Measurements from ENCODE around the gene SLC26A6. TPM values are rescaled to one million over a fixed set of nuclear protein-coding genes. Genes with fewer than 3 reads are reported as not detected.

Gene SLC26A6
- total and polyA plus RNA-seq, 10 of the 15 experiments (the other 5 are each of a cell fraction or from before 2014, with no cell fraction given), result 2.1 to 24.9 (median 13.3) TPM

DNA sequence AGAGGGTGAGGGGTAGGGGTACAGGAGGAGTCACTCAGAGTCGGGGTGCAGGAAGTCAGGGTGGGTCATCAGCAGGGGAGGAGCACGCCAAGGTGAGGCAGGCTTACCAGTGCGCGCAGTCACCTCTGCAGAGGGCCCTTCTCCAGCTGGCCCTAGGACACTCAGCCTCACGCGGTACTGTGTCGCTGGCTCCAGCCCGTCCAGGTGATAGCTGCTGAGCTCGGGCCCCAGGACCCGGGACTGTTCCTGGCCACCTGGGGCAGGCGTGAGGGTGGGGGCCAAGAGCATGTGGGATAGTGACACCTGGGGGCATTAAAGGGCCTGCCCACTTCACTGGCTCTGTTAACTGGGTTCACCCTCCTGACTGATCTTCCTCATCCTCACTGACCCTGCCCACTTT lies 47.6 kb downstream of the SLC26A6 start:
- H3K4me1 ChIP-seq (ENCODE audit: control insufficient read depth, insufficient read depth, low read length), result no peaks in the 10 kb centered on the region
- BruUV-seq (replicated peaks), result no TSS peak
- no peak overlapping the region for H3K4me3 ChIP-seq
- in situ Hi-C loops (cut with MboI), result no loop called here
- H3K9ac ChIP-seq (ENCODE audit: control insufficient read depth, insufficient read depth, low read length), result no peak overlapping the region
- no peaks in the 10 kb centered on the region for H3K79me2 ChIP-seq (ENCODE audit: control insufficient read depth, insufficient read depth, low read length)
- CTCF ChIA-PET, result interaction anchor here (1.1 kb wide), 1 partner anchor 29 kb away, joined by 3 read pairs; no protein-coding TSS in a partner anchor
- H3K27ac ChIP-seq (ENCODE audit: control insufficient read depth, insufficient read depth), result no peak overlapping the region
- H3K27me3 ChIP-seq (replicated peaks in 1 of 2; ENCODE audit: control insufficient read depth in 2 of 2, insufficient read depth in 2 of 2, low read length in 1 of 2), result no peaks in the 10 kb centered on the region
- ATAC-seq, result no peak
- H4K20me1 ChIP-seq (ENCODE audit: control insufficient read depth, insufficient read depth), result no peaks in the 10 kb centered on the region
- H2AFZ ChIP-seq (ENCODE audit: control insufficient read depth, low read depth, low read length), result no peak overlapping the region
- SMC1A ChIA-PET (ENCODE audit: uncharacterized antibody, unreplicated experiment), result no interaction called here
- 50% methylated on average over 10 of the region's 11 CpGs for WGBS (ENCODE audit: insufficient coverage, insufficient replicate concordance, low lambda C conversion rate, missing lambda C conversion rate)
- H3K4me2 ChIP-seq (ENCODE audit: control insufficient read depth, insufficient read depth), result no peak overlapping the region
- H3K9me3 ChIP-seq (replicated peaks; ENCODE audit: control insufficient read depth, insufficient read depth, low read length), result no peaks in the 10 kb centered on the region
- RAD21 ChIA-PET (ENCODE audit: unreplicated experiment), result no interaction called here
- no peak for DNase-seq (ENCODE audit: low read depth, low spot score)
- FAIRE-seq, result no peak
- POLR2A ChIA-PET, result no interaction called here
- intact Hi-C loops (cut with micrococcal nuclease; ENCODE audit: unreplicated experiment), result no loop called here
- H3K36me3 ChIP-seq (ENCODE audit: control insufficient read depth in 2 of 2, insufficient read depth in 2 of 2, low read length in 1 of 2), result no peaks in the 10 kb centered on the region
- no peak for TF ChIP-seq SUPT20H (IDR thresholded peaks at IDR 0.05; ENCODE audit: borderline replicate concordance, control insufficient read depth, low read depth, low read length)
- no peak for TF ChIP-seq LARP7 (IDR thresholded peaks at IDR 0.05)
- no peak for TF ChIP-seq DPF2 (IDR thresholded peaks at IDR 0.05)
- TF ChIP-seq YY1 (IDR thresholded peaks at IDR 0.05; ENCODE audit: low read depth, low read length), result no peak
- TF ChIP-seq, protein P1, sequence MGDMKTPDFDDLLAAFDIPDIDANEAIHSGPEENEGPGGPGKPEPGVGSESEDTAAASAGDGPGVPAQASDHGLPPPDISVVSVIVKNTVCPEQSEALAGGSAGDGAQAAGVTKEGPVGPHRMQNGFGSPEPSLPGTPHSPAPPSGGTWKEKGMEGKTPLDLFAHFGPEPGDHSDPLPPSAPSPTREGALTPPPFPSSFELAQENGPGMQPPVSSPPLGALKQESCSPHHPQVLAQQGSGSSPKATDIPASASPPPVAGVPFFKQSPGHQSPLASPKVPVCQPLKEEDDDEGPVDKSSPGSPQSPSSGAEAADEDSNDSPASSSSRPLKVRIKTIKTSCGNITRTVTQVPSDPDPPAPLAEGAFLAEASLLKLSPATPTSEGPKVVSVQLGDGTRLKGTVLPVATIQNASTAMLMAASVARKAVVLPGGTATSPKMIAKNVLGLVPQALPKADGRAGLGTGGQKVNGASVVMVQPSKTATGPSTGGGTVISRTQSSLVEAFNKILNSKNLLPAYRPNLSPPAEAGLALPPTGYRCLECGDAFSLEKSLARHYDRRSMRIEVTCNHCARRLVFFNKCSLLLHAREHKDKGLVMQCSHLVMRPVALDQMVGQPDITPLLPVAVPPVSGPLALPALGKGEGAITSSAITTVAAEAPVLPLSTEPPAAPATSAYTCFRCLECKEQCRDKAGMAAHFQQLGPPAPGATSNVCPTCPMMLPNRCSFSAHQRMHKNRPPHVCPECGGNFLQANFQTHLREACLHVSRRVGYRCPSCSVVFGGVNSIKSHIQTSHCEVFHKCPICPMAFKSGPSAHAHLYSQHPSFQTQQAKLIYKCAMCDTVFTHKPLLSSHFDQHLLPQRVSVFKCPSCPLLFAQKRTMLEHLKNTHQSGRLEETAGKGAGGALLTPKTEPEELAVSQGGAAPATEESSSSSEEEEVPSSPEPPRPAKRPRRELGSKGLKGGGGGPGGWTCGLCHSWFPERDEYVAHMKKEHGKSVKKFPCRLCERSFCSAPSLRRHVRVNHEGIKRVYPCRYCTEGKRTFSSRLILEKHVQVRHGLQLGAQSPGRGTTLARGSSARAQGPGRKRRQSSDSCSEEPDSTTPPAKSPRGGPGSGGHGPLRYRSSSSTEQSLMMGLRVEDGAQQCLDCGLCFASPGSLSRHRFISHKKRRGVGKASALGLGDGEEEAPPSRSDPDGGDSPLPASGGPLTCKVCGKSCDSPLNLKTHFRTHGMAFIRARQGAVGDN (IDR thresholded peaks at IDR 0.05), result no peak
- TF ChIP-seq SRF (IDR thresholded peaks at IDR 0.05; ENCODE audit: low read depth in 2 of 2, low read length in 2 of 2), result no peak
- no peak for TF ChIP-seq NFIC (IDR thresholded peaks at IDR 0.05; ENCODE audit: low read depth, low read length)
- TF ChIP-seq, protein P2, sequence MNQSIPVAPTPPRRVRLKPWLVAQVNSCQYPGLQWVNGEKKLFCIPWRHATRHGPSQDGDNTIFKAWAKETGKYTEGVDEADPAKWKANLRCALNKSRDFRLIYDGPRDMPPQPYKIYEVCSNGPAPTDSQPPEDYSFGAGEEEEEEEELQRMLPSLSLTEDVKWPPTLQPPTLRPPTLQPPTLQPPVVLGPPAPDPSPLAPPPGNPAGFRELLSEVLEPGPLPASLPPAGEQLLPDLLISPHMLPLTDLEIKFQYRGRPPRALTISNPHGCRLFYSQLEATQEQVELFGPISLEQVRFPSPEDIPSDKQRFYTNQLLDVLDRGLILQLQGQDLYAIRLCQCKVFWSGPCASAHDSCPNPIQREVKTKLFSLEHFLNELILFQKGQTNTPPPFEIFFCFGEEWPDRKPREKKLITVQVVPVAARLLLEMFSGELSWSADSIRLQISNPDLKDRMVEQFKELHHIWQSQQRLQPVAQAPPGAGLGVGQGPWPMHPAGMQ (IDR thresholded peaks at IDR 0.05; ENCODE audit: borderline replicate concordance), result no peak
- TF ChIP-seq, protein P3, sequence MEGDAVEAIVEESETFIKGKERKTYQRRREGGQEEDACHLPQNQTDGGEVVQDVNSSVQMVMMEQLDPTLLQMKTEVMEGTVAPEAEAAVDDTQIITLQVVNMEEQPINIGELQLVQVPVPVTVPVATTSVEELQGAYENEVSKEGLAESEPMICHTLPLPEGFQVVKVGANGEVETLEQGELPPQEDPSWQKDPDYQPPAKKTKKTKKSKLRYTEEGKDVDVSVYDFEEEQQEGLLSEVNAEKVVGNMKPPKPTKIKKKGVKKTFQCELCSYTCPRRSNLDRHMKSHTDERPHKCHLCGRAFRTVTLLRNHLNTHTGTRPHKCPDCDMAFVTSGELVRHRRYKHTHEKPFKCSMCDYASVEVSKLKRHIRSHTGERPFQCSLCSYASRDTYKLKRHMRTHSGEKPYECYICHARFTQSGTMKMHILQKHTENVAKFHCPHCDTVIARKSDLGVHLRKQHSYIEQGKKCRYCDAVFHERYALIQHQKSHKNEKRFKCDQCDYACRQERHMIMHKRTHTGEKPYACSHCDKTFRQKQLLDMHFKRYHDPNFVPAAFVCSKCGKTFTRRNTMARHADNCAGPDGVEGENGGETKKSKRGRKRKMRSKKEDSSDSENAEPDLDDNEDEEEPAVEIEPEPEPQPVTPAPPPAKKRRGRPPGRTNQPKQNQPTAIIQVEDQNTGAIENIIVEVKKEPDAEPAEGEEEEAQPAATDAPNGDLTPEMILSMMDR (IDR thresholded peaks at IDR 0.05 in 2 of 3, conservative IDR thresholded peaks at IDR 0.05 in 1 of 3; ENCODE audit: control insufficient read depth in 2 of 3, extremely low read depth in 1 of 3, insufficient read depth in 1 of 3, low read depth in 3 of 3, low read length in 3 of 3), result no peak
- no peak for TF ChIP-seq BCL11A (IDR thresholded peaks at IDR 0.05; ENCODE audit: low read depth, low read length)
- TF ChIP-seq, protein P4, sequence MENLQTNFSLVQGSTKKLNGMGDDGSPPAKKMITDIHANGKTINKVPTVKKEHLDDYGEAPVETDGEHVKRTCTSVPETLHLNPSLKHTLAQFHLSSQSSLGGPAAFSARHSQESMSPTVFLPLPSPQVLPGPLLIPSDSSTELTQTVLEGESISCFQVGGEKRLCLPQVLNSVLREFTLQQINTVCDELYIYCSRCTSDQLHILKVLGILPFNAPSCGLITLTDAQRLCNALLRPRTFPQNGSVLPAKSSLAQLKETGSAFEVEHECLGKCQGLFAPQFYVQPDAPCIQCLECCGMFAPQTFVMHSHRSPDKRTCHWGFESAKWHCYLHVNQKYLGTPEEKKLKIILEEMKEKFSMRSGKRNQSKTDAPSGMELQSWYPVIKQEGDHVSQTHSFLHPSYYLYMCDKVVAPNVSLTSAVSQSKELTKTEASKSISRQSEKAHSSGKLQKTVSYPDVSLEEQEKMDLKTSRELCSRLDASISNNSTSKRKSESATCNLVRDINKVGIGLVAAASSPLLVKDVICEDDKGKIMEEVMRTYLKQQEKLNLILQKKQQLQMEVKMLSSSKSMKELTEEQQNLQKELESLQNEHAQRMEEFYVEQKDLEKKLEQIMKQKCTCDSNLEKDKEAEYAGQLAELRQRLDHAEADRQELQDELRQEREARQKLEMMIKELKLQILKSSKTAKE (IDR thresholded peaks at IDR 0.05; ENCODE audit: low read depth, poor library complexity, severe bottlenecking), result no peak
- no peak for TF ChIP-seq ZNF384 (IDR thresholded peaks at IDR 0.05; ENCODE audit: borderline replicate concordance, low read depth, low read length)
